OCI-LY1 (cell line): Measurements from ENCODE around the gene MRGPRD.

Experiments
- EZH2 ChIP-seq: fragments of 200-600 bp; sonication (generic), shearing (Covaris generic); IDR thresholded peaks from 2 replicates; pipeline ENCODE4 v1.8.0; 2017; ENCODE audit warnings: borderline replicate concordance, mixed run types, mild to moderate bottlenecking, antibody characterized with exemption, low read length, moderate library complexity, mixed read lengths
- TF ChIP-seq, protein P1 (sequence below): fragments of 200-600 bp; sonication (generic), shearing (Covaris generic); IDR thresholded peaks from 2 replicates; pipeline ENCODE4 v1.5.1; 2017; ENCODE audit warnings: mild to moderate bottlenecking, antibody characterized with exemption, low read length, moderate library complexity, mixed read lengths

DNA sequence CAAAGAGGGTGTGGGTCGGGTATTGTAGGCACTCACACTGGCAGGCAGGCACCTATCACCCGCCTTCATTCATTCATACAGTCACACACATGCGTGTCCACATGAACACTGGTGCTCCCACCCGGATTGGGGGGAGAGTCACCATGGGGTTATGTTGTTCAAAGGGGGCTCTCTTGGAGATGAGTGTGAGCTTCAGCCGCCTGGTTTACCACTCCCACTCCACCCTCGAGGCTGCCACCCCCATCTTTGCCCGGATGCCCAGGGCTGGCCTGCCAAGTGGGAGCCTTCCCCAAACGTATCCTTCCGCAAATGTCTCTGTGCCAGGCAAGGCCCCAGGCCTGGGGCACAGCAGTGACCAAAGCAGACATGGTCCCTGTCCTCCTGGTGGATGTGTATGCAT is 22.6 kb downstream of the MRGPRD start:
- TF ChIP-seq, protein P1, sequence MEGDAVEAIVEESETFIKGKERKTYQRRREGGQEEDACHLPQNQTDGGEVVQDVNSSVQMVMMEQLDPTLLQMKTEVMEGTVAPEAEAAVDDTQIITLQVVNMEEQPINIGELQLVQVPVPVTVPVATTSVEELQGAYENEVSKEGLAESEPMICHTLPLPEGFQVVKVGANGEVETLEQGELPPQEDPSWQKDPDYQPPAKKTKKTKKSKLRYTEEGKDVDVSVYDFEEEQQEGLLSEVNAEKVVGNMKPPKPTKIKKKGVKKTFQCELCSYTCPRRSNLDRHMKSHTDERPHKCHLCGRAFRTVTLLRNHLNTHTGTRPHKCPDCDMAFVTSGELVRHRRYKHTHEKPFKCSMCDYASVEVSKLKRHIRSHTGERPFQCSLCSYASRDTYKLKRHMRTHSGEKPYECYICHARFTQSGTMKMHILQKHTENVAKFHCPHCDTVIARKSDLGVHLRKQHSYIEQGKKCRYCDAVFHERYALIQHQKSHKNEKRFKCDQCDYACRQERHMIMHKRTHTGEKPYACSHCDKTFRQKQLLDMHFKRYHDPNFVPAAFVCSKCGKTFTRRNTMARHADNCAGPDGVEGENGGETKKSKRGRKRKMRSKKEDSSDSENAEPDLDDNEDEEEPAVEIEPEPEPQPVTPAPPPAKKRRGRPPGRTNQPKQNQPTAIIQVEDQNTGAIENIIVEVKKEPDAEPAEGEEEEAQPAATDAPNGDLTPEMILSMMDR: no peak
- no peak for TF ChIP-seq EZH2
